T47D (cell line): Measurements from ENCODE around the gene LZIC.

Source experiments
- DNase-seq, 2 experiments: peaks; one replicate each; pipeline versions ENCODE4 v3.0.0 to v3.0.0-alpha.2; 2011 to 2012; ENCODE audit warnings: low read depth in 1 of 2, low spot score in 1 of 2
- JUND ChIP-seq: IDR thresholded peaks from 2 replicates; pipeline ENCODE4 v1.6.1; 2012; ENCODE audit warnings: low read depth
- in situ Hi-C: cut with HindIII; loops from 2 replicates; pipeline ENCODE4 v1.10.0; 2016; ENCODE audit warnings: low sequenced_read_pairs, low pct_unique_long_range_greater_than_20kb

Gene LZIC

DNA sequence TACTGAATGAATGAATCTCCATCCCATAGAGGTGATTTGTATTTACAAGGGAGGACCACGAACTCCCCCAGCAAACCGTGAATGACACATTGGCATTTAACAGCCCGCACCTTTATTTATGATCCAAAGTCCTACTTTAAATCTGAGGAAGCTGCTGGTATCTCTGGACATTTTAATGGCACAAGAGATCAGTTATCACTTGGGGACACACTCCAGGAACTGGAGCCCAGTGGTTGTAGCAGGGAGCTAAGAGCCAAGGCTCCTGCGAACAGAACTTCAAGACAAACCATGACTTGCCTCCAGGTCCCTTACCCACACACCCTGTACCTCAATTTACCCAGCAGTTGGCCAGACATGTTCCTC lies 34.3 kb downstream of the LZIC start:
- no peak for DNase-seq
- in situ Hi-C loops, result no loop called here
- TF ChIP-seq JUND, result no peak

DNA sequence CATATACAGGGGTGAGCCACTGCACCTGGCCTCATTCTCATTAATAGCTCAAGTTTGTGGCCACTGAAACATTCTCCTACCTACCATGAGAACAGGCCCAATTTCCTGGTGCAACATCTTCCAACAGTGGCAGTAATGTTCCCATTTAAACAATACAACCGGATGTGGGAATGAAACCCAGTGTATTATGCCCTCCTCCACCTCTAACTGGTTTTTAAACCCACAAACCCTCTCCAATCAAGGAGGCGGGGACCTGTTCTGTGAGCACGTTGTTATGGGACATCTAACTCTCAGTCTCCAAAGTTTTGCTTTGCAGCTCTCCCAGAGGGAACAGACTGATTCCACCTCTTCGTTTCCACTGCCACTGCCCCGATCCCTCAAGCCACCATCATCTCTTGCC lies 35.8 kb downstream of the LZIC start:
- in situ Hi-C loops, result no loop called here
- DNase-seq, result peak in 1 of 2 experiments; percentile 48
- no peak for TF ChIP-seq JUND

DNA sequence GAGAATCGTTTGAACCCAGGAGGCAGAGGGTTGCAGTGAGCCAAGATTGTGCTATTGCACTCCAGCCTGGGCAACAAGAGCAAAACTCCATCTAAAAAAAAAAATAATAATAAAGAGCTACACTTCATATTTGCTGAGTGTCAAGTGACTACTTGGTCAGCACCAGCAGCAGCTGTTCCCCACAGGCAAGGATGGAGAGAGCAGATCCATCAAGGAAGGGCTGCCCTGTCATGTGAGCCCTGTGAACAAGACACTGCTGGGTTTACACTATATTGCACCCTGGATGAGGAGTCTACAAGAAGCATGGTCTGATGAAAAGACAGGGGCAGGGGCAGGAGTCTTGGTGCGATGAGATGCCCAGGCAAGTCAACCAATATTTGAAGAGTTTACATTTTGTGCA lies 36.7 kb downstream of the LZIC start:
- in situ Hi-C loops, result no loop called here
- TF ChIP-seq JUND, result no peak
- no peak for DNase-seq

GRCh38 chr1:9905010-9905409 lies 38.2 kb downstream of the LZIC start:
- no peak for TF ChIP-seq JUND
- in situ Hi-C loops, result no loop called here
- no peak for DNase-seq

DNA sequence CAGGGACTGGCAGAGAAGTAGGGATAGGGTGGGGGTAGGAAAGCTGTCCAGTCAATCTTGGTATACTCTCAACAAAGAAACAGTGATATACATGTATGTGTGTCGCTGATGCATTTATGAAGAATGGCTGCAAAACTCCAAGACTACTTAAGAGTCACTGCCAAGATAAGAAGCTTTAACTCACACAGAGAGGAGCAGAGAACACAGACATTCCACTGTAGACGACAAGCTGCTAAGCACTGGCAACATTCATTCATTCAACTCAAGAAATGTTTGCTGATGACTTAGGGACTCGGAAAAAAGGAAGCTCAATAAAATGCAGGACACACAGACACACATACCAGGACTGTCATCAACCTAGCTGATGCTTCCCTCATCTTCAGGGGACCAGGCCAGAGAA lies 38.6 kb downstream of the LZIC start:
- no peak for TF ChIP-seq JUND
- DNase-seq, result no peak
- in situ Hi-C loops, result no loop called here

GRCh38 chr1:9903801-9904527 lies 39.2 kb downstream of the LZIC start:
- TF ChIP-seq JUND, result no peak
- in situ Hi-C loops, result no loop called here
- no peak for DNase-seq

- no peak for DNase-seq
- in situ Hi-C loops, result no loop called here
- TF ChIP-seq JUND, result no peak
Measured at GRCh38 chr1:9902060-9902452, 41.1 kb downstream of the LZIC start.

DNA sequence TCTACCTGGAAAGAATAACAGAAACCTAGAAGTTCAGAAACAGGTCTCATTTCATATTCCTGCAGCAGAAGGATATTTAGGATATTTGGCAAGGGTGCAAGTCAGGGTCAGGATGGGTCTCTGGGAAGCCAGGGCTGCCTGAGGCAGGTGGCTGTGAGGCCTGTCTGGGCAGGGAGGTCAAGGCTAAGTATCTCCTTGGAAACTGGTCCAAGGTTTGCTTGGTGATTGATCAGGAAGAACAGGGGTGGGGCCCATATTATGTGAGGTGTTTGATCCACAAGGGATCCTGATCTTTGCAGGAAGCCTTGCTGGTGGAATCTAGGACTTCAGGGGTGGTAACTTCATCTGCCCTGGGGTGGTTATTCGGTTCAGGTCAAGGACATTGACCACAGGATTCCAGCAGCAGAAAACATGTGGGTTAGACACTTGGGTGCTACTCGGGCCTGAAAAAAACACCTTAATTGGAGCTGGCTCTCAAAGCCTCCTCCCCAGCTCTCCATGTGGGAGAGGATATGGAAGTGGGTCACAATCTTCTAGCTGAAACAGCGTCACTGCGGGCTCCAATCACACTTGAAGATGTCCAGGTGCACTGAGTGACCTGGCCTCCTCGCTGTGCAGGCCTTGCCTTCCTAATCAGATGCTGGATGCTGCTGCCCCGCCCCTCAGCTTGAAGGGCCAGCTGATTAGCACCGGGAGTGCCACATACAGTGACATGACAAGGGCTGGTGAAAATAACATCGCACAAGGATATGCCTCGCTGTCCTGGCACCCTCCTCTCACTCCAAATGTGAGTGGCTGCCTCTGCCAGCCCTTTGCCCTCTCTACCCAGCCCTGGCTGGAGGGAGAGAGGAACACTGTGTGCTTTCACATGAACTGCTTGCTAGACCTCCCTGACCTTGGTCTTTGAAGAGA lies 41.8 kb downstream of the LZIC start:
- DNase-seq, result no peak
- no peak for TF ChIP-seq JUND
- in situ Hi-C loops, result no loop called here

- DNase-seq, result peak in 1 of 2 experiments; percentile 47
- in situ Hi-C loops, result no loop called here
- no peak for TF ChIP-seq JUND
Measured at GRCh38 chr1:9900142-9901043, 42.8 kb downstream of the LZIC start.

DNA sequence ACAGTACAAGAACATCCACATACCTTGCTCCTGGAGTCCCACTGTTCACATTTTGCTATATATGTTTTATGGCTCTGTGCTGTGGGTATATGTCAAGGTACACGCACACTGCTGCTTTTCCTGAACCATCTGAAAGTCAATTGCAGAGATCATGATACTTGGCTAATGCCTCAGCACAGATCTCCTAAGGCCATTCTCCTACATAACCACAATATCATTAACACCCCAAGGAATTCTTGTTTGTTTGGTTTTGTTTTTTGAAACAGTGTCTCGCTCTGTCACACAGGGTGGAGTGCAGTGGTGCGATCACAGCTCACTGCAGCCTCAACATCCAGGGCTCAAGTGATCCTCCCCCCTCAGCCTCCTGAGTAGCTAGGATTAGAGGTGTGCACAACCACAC lies 49.1 kb downstream of the LZIC start:
- in situ Hi-C loops, result no loop called here
- DNase-seq, result peak in 1 of 2 experiments; percentile 45
- TF ChIP-seq JUND, result no peak

DNA sequence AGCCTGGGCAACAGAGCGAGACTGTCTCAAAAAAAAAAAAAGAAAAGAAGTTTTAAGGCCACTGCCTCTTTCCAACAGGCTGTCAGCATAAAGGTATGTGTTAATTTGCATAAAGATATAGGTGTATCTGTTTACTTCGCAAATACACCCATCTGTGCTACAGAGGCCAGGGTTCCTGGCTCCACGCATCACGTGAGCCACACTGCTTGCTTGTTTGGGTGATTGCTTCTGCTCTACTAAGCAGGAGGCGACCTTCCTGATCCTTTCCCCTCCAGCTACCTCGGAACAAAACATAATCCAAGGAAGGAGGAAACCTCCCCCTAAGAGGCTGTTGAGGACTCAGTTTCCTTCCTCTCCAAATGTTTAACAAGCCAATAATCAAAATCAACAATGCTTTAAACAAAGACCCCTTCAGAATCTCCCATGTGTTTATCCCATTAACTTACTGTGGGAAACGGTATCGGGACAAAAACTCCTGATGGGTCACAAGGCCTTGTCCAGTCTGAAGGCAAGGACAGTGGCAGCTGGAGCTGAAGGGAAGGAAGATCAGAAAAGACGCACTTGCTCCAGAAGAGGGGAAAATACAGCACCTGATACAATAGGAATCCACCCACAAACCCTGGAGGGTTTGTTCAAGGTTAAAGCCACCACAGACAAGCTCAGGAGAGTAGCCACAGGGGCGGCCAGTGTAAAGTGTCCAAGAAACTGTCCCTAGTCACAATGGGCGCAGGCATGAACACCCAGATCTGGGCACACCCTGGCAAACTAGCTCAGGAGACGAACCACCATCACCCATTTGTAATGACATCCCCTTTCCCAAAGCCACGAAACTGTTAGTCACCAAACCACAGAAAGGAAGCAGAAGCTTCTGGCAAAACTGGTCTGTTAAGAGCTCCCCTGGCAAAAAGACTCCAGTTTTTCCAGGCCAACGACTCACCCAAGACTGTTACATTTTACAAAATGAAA lies 50.3 kb downstream of the LZIC start:
- in situ Hi-C loops, result no loop called here
- TF ChIP-seq JUND, result no peak
- peak in 1 of 2 experiments; percentile 85 for DNase-seq
